A673 (cell line): ENCODE measurements around the gene HLA-DQA1. TPM values are rescaled to one million over a fixed set of nuclear protein-coding genes. Genes with fewer than 3 reads are reported as not detected.

ENCODE experiments used
- BruUV-seq: library from RNA; stranded (reverse); fragments of 400-500 nt; replicated peaks from 2 replicates; lab custom pipeline; 2021; lab: Mats Ljungman, UMichigan
- CTCF ChIA-PET: fragments of 300-600 bp; sonication (Branson Sonifier 250); formaldehyde crosslinking; loops from one replicate; lab custom pipeline; 2022; ENCODE audit warnings: antibody characterized with exemption; lab: Charles Lee
- POLR2A ChIA-PET: fragments of 300-600 bp; sonication (Branson Sonifier 250); formaldehyde crosslinking; loops from one replicate; lab custom pipeline; 2022; ENCODE audit warnings: antibody characterized with exemption; ENCODE audit not compliant: low non-redundant PET; lab: Charles Lee
- DNase-seq: peaks from one replicate; pipeline ENCODE4 v3.0.0-alpha.2; 2015; ENCODE audit warnings: low spot score
- H3K27ac ChIP-seq: fragments of 200-600 bp; sonication (generic); 2 replicates; pipeline ENCODE4 v1.5.1; 2016; ENCODE audit warnings: mixed run types, low read depth, mild to moderate bottlenecking, mixed read lengths, antibody characterized with exemption, low read length; ENCODE audit not compliant: poor library complexity, severe bottlenecking
- H3K27me3 ChIP-seq: fragments of 200-600 bp; sonication (generic); replicated peaks from 2 replicates; pipeline ENCODE4 v1.6.1; 2017; ENCODE audit warnings: mixed run types, low read depth, mild to moderate bottlenecking, mixed read lengths, antibody characterized with exemption, low read length; ENCODE audit not compliant: insufficient read depth, poor library complexity
- H3K36me3 ChIP-seq: fragments of 200-600 bp; sonication (generic); 2 replicates; pipeline ENCODE4 v1.6.1; 2016; ENCODE audit warnings: mixed run types, mild to moderate bottlenecking, mixed read lengths, antibody characterized with exemption, low read length; ENCODE audit not compliant: insufficient read depth, poor library complexity, severe bottlenecking
- H3K4me1 ChIP-seq: fragments of 200-600 bp; sonication (generic); 2 replicates; pipeline ENCODE4 v1.6.1; 2017; ENCODE audit warnings: mixed run types, mild to moderate bottlenecking, mixed read lengths, antibody characterized with exemption, low read length; ENCODE audit not compliant: insufficient read depth, poor library complexity, severe bottlenecking
- H3K4me3 ChIP-seq: fragments of 200-600 bp; sonication (generic); 2 replicates; pipeline ENCODE4 v1.5.1; 2016; ENCODE audit warnings: low read depth, mixed run types, mild to moderate bottlenecking, mixed read lengths, low read length; ENCODE audit not compliant: poor library complexity, severe bottlenecking
- H3K9me3 ChIP-seq: fragments of 200-600 bp; sonication (generic); 2 replicates; pipeline ENCODE4 v1.6.1; 2016; ENCODE audit warnings: mixed run types, low read depth, mild to moderate bottlenecking, mixed read lengths, antibody characterized with exemption, low read length; ENCODE audit not compliant: poor library complexity, severe bottlenecking
- EZH2 ChIP-seq: fragments of 200-600 bp; sonication (generic); IDR thresholded peaks from 2 replicates; pipeline ENCODE4 v1.6.1; 2017; ENCODE audit warnings: borderline replicate concordance, low read depth, mild to moderate bottlenecking, mixed read lengths, antibody characterized with exemption, low read length; ENCODE audit not compliant: poor library complexity, severe bottlenecking
- intact Hi-C: fragments of 100-400 bp; cut with micrococcal nuclease; formaldehyde crosslinking; loops from one replicate; pipeline ENCODE4 v1.10.0; 2022; ENCODE audit not compliant: unreplicated experiment
- total RNA-seq: library from RNA; stranded (reverse); gene quantifications from 2 replicates; pipeline ENCODE4 v1.2.3, GENCODE V29; 2021
- TF ChIP-seq, protein P1 (sequence below): fragments of 300-800, 200-600 bp; sonication (generic); conservative IDR thresholded peaks from 2 replicates; pipeline ENCODE4 v1.5.1; 2017; ENCODE audit warnings: low read depth, mild to moderate bottlenecking, antibody characterized with exemption, low read length, moderate library complexity, mixed read lengths

Gene HLA-DQA1
- total RNA-seq, 1 experiment from 2014 or later, result not detected

DNA sequence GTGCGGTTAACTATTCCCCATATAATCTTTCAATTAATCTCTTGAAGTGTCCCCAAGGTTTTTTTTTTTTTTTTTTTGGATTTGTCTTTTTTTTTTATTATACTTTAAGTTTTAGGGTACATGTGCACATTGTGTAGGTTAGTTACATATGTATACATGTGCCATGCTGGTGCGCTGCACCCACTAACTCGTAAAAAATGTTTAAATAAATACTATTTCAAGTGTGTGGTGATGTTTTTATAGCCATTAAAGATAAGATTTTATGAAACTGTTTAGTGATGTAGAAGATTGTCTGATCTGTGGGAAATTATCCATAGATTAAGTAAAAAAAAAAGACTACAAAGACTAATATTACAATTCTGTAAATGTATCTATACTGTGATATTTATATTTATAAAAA, 12.6 kb upstream of the HLA-DQA1 start:
- no peaks in the 10 kb centered on the region for H3K36me3 ChIP-seq
- ChIA-PET POLR2A (no interaction called here), CTCF (interaction anchor here (0.7 kb wide), 1 partner anchor 372 kb away, joined by 3 read pairs; no protein-coding TSS in a partner anchor)
- H3K4me1 ChIP-seq, result no peaks in the 10 kb centered on the region
- DNase-seq, result no peak
- no peaks in the 10 kb centered on the region for H3K27me3 ChIP-seq
- intact Hi-C loops, result loop anchor here (5.0 kb wide), 1 partner anchor 163 kb away; no protein-coding TSS in a partner anchor
- no peak overlapping the region for H3K27ac ChIP-seq
- H3K9me3 ChIP-seq, result no peaks in the 10 kb centered on the region
- no peak overlapping the region for H3K4me3 ChIP-seq
- TF ChIP-seq, protein P1, sequence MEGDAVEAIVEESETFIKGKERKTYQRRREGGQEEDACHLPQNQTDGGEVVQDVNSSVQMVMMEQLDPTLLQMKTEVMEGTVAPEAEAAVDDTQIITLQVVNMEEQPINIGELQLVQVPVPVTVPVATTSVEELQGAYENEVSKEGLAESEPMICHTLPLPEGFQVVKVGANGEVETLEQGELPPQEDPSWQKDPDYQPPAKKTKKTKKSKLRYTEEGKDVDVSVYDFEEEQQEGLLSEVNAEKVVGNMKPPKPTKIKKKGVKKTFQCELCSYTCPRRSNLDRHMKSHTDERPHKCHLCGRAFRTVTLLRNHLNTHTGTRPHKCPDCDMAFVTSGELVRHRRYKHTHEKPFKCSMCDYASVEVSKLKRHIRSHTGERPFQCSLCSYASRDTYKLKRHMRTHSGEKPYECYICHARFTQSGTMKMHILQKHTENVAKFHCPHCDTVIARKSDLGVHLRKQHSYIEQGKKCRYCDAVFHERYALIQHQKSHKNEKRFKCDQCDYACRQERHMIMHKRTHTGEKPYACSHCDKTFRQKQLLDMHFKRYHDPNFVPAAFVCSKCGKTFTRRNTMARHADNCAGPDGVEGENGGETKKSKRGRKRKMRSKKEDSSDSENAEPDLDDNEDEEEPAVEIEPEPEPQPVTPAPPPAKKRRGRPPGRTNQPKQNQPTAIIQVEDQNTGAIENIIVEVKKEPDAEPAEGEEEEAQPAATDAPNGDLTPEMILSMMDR, result no peak
- no peak for TF ChIP-seq EZH2
- BruUV-seq, result no TSS peak

DNA sequence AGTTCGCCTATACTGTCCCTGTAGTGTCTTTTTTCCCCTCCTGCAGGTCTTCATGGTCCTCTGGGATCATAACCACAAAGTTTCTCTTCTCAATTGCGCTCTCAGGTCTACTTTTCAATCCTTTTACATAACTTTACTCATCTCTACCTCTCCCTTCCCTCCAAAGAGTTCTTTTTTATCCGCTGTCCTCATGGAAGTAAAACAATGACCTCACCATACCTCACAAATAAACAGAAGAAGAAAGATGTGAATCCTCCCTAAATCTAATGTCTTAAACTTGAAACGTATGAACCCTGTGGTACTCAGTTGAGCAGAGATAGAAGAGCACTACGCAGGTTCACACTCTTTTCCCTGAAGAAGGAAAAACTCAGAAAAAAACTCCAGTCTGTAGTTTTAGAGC, 12.1 kb upstream of the HLA-DQA1 start:
- CTCF ChIA-PET, result no interaction called here
- no TSS peak for BruUV-seq
- intact Hi-C loops, result no loop called here

DNA sequence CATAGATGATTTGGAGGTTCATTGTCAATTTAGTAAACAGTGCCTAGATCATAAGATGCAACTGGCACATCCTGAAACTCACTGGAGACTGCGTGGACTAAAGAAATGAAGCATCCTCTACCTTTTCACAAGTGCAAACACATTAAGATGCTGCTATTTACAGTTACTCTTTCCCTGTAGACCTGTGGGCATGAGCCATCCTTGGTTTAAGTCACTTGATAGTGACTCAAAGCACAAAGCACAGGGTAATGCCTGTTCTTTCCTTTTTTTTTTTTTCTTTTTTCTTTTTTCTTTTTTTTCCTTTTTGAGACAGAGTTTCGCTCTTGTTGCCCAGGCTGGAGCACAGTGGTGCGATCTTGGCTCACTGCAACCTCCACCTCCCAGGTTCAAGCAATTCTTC, 10.0 kb upstream of the HLA-DQA1 start:
- no TSS peak for BruUV-seq

More for the DNA sequence above, 12.1 kb upstream of the HLA-DQA1 start:
- DNase-seq, result no peak
- Histone ChIP-seq H3K36me3 (no peaks in the 10 kb centered on the region), H3K27ac (no peak overlapping the region), H3K27me3 (no peaks in the 10 kb centered on the region), H3K4me1 (no peaks in the 10 kb centered on the region), H3K4me3 (no peak overlapping the region), H3K9me3 (no peaks in the 10 kb centered on the region)
- POLR2A ChIA-PET, result no interaction called here
- TF ChIP-seq, protein P1, result no peak
- no peak for TF ChIP-seq EZH2

More for the DNA sequence above, 10.0 kb upstream of the HLA-DQA1 start:
- ChIA-PET CTCF (no interaction called here), POLR2A (no interaction called here)
- DNase-seq, result no peak
- intact Hi-C loops, result no loop called here
- Histone ChIP-seq H3K4me3 (no peak overlapping the region), H3K27me3 (no peaks in the 10 kb centered on the region), H3K27ac (no peak overlapping the region), H3K36me3 (no peaks in the 10 kb centered on the region), H3K4me1 (no peaks in the 10 kb centered on the region), H3K9me3 (no peaks in the 10 kb centered on the region)
- TF ChIP-seq, protein P1, result no peak
- TF ChIP-seq EZH2, result no peak
